ENCODE data around the gene MAP1LC3C. TPM values are rescaled to one million over a fixed set of nuclear protein-coding genes. Genes with fewer than 3 reads are reported as not detected.

The MAP1LC3C gene
- total RNA-seq = 0.63 TPM in 1 of 2 replicates, not detected in the other

GRCh38 chr1:241999026-241999425 lies at the start of gene MAP1LC3C:
MAP1LC3C (minus strand) TSS chr1:241999098; CDS start chr1:241999008, 90 bp downstream.

GRCh38 chr1:241957692-241958494 lies 41.0 kb downstream of the MAP1LC3C start, which contains the start of gene BECN2:
BECN2 (plus strand) TSS chr1:241957767; CDS start chr1:241957767, 0 bp downstream.

Other genes starting within 250 kb of the MAP1LC3C start
- 1.0 and 13.2 TPM in 2 replicates for gene EXO1, start 150.9 kb downstream of the MAP1LC3C start, total RNA-seq
- gene BECN2, start 41.3 kb downstream of the MAP1LC3C start, total RNA-seq = not detected in 2 replicates

Measured in mesangial cell (primary cell).